Vagina (tissue), 2 donors: ENCODE results near the gene PDIA6.

Source experiments
- CTCF ChIP-seq, 3 experiments: fragments of 450-650 bp in 2 of 3; fragments of 200-600 bp in 1 of 3; sonication (generic) in 1 of 3; IDR thresholded peaks; one replicate each; pipeline ENCODE4 v1.5.1; 2017 to 2019; ENCODE audit warnings: antibody characterized with exemption in 3 of 3, mild to moderate bottlenecking in 2 of 3, moderate library complexity in 2 of 3
- POLR2A ChIP-seq, 2 donors: fragments of 450-650 bp; IDR thresholded peaks; one replicate each; pipeline ENCODE4 v1.6.1; 2017; ENCODE audit warnings: antibody characterized with exemption in 2 of 2, mild to moderate bottlenecking in 2 of 2, moderate library complexity in 2 of 2

- TF ChIP-seq CTCF (IDR thresholded peaks at IDR 0.05) = no peak
- no peak for TF ChIP-seq POLR2A (IDR thresholded peaks at IDR 0.05)
Measured at GRCh38 chr2:10774394-10774793, 38.2 kb downstream of the PDIA6 start.
